Measurements from ENCODE around the gene DNM1L.

The DNM1L gene

GRCh38 chr12:32697445-32697844 is 18.3 kb downstream of the DNM1L start:
- no peak for TF ChIP-seq CTCF (IDR thresholded peaks at IDR 0.05)

- no peak for TF ChIP-seq CTCF (IDR thresholded peaks at IDR 0.05)
Measured at GRCh38 chr12:32698285-32698684, 19.2 kb downstream of the DNM1L start.

DNA sequence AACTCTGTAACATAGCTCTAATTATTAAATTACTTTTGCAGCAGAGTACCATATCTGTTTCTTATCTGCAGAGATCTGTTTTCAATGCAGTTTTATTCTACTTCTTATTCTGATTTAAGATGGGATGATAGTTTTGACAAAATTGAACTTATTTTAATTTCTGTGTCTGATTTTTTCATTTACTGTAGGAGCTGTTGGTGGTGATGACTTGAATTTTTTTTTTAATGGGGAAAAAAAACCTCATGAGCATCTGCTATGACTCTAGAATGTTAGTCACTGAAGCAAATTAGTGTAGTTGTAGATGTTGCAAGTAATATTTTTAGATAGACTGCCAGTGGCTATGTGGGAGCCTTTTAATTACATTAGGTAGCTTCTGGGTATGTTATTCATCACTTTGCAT is 23.4 kb downstream of the DNM1L start:
- TF ChIP-seq CTCF (IDR thresholded peaks at IDR 0.05), result no peak

DNA sequence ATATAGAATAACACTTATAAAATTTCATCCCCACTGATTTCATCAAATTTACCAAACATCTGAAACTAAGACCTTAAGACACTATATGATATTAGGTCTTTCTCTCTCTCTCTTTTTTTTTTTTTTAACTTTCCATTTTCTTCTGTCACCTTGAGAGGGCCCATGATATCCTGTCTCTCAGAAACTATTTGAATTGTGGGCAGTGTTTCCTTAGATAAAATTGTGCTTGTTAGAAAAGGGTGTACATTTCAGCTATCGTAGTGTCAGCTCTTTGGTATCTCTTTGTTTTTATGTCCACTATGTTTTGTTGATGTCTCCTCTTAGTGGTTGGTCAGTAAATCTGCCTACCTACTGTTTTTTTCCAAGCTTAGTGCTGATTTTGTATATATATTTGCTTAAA is 23.8 kb downstream of the DNM1L start:
- no peak for TF ChIP-seq CTCF (IDR thresholded peaks at IDR 0.05)

DNA sequence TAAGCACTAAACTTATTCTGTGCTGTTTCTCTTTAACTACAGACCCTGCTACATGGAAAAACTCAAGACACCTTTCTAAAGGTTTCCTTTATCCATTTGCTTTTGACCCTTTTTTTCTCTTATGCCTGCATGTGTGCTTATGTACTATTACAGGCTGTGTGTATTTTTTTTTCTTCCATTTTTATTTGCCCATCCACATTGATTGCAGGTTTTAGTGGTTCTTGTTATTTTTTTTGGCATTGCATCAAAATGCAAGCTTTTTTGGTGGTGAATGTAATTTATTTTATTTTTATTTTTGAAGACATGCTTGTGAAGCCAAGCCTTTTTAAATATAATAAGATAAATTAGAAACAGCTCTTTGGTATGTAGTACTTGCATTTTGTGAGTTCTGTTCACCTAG is 26.7 kb downstream of the DNM1L start:
- no peak for TF ChIP-seq CTCF (IDR thresholded peaks at IDR 0.05)

DNA sequence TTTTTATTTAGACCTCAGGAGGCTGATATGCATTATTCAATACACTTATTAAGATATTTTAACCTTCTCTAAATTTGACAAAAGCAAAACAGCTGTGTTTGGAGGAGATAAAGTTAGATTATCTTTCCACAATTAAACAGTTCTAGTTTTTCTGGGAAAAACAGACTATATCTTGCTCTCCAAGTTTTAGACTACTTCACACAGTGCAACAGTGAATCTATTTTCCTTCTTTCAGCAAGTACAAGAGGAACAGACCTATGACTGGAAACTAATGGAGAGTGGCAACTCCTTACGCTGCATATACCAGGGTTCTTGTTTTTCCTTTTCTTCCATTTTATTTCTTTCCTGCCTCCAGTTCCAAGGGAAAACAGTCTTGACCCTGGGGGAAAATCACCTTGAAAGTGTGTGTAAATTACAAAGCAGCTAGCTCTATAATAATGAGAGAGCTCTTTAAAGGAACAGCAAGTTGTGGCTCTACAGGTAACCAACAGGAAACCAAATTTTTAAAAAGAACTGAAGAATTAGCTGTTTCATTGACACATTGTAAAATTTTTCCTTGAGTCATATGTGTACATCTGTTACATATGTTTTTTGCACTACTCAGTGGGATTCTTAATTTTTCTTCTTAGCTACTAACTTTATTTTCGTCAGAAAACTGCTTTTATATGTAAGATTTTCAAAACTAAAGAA is 27.4 kb downstream of the DNM1L start:
- TF ChIP-seq CTCF (IDR thresholded peaks at IDR 0.05), result no peak

GRCh38 chr12:32708926-32709325 is 29.8 kb downstream of the DNM1L start:
- TF ChIP-seq CTCF (IDR thresholded peaks at IDR 0.05), result no peak

- no peak for TF ChIP-seq CTCF (IDR thresholded peaks at IDR 0.05)
Measured at GRCh38 chr12:32714772-32715171, 35.7 kb downstream of the DNM1L start.
